Activated CD4-positive, alpha-beta T cell treated with anti-CD3 and anti-CD28 coated beads, Interleukin-2, amount 10 ng/mL, durations not matched to agents 24 days and 14 days (primary cell): ENCODE data around the gene HOXC4. TPM values are rescaled to one million over a fixed set of nuclear protein-coding genes. Genes with fewer than 3 reads are reported as not detected.
"Not testable (repeated sequence)": the region's sequence is repeated elsewhere in the genome, so short reads cannot be mapped to it uniquely, and the experiment has no call there.

Experiments
- DNase-seq: peaks from one replicate; pipeline ENCODE4 v3.0.0; 2022
- H3K27ac Mint-ChIP-seq: one replicate; pipeline ENCODE4 v1.8.0; 2022; ENCODE audit warnings: mild to moderate bottlenecking, mixed read lengths
- H3K27me3 Mint-ChIP-seq: one replicate; pipeline ENCODE4 v1.8.0; 2022; ENCODE audit warnings: mixed read lengths
- H3K36me3 Mint-ChIP-seq: one replicate; pipeline ENCODE4 v1.8.0; 2022; ENCODE audit warnings: low read depth, mild to moderate bottlenecking, mixed read lengths
- H3K4me1 Mint-ChIP-seq: one replicate; pipeline ENCODE4 v1.8.0; 2021; ENCODE audit warnings: mixed read lengths
- H3K4me3 Mint-ChIP-seq: one replicate; pipeline ENCODE4 v1.8.0; 2022; ENCODE audit warnings: mild to moderate bottlenecking, moderate library complexity, mixed read lengths
- H3K9me3 Mint-ChIP-seq: one replicate; pipeline ENCODE4 v1.8.0; 2021; ENCODE audit warnings: mixed read lengths
- intact Hi-C: fragments of 100-400 bp; cut with micrococcal nuclease; formaldehyde crosslinking; loops from one replicate; pipeline ENCODE4 v1.15.1; 2023
- total RNA-seq: library from RNA; stranded (reverse); gene quantifications from 2 replicates; pipeline ENCODE4 v1.2.3, GENCODE V29; 2022

Gene HOXC4
- total RNA-seq, 1 donor from 2014 or later, result not detected

GRCh38 chr12:54037360-54038283, 16.0 kb upstream of the HOXC4 start:
- Mint-ChIP-seq H3K9me3 (no peaks in the 10 kb centered on the region), H3K4me3 (no peak overlapping the region), H3K27ac (no peak overlapping the region), H3K27me3 (peaks cover 81% of the 10 kb centered on the region), H3K36me3 (no peaks in the 10 kb centered on the region), H3K4me1 (peaks cover 11% of the 10 kb centered on the region)
- DNase-seq, result no peak
- intact Hi-C loops, result no loop called here

- Mint-ChIP-seq H3K27me3 (peaks cover 80% of the 10 kb centered on the region), H3K27ac (no peak overlapping the region), H3K36me3 (no peaks in the 10 kb centered on the region), H3K4me3 (no peak overlapping the region), H3K9me3 (no peaks in the 10 kb centered on the region), H3K4me1 (peaks cover 6% of the 10 kb centered on the region)
- no peak for DNase-seq
- intact Hi-C loops, result no loop called here
These were observed 15.3 kb upstream of the HOXC4 start for GRCh38 chr12:54038284-54038870.

- H3K27me3 Mint-ChIP-seq, result peaks cover 82% of the 10 kb centered on the region
- H3K4me3 Mint-ChIP-seq, result no peak overlapping the region
- H3K4me1 Mint-ChIP-seq, result peaks cover 4% of the 10 kb centered on the region
- intact Hi-C loops, result no loop called here
- H3K27ac Mint-ChIP-seq, result no peak overlapping the region
- H3K9me3 Mint-ChIP-seq, result no peaks in the 10 kb centered on the region
- DNase-seq, result no peak
- no peaks in the 10 kb centered on the region for H3K36me3 Mint-ChIP-seq
These were observed 14.7 kb upstream of the HOXC4 start for GRCh38 chr12:54038871-54039414.

GRCh38 chr12:54039417-54040147, 14.1 kb upstream of the HOXC4 start:
- no peaks in the 10 kb centered on the region for H3K9me3 Mint-ChIP-seq
- intact Hi-C loops, result no loop called here

GRCh38 chr12:54040148-54040494, 13.5 kb upstream of the HOXC4 start:
- Mint-ChIP-seq H3K9me3 (no peaks in the 10 kb centered on the region), H3K4me1 (peaks cover 5% of the 10 kb centered on the region), H3K27me3 (peaks cover 86% of the 10 kb centered on the region), H3K4me3 (no peak overlapping the region), H3K36me3 (no peaks in the 10 kb centered on the region), H3K27ac (no peak overlapping the region)
- DNase-seq, result no peak
- intact Hi-C loops, result no loop called here

More at GRCh38 chr12:54039417-54040147, 14.1 kb upstream of the HOXC4 start:
- peaks cover 84% of the 10 kb centered on the region for H3K27me3 Mint-ChIP-seq
- no peak for DNase-seq
- no peak overlapping the region for H3K27ac Mint-ChIP-seq
- H3K4me3 Mint-ChIP-seq, result no peak overlapping the region
- no peaks in the 10 kb centered on the region for H3K36me3 Mint-ChIP-seq
- peaks cover 7% of the 10 kb centered on the region for H3K4me1 Mint-ChIP-seq

GRCh38 chr12:54040648-54041047, 13.0 kb upstream of the HOXC4 start:
- no peak overlapping the region for H3K27ac Mint-ChIP-seq
- intact Hi-C loops, result no loop called here
- H3K4me3 Mint-ChIP-seq, result no peak overlapping the region

GRCh38 chr12:54041097-54041690, 12.4 kb upstream of the HOXC4 start:
- H3K4me3 Mint-ChIP-seq, result no peak overlapping the region
- peaks cover 86% of the 10 kb centered on the region for H3K27me3 Mint-ChIP-seq
- intact Hi-C loops, result no loop called here
- H3K4me1 Mint-ChIP-seq, result peaks cover 5% of the 10 kb centered on the region
- H3K9me3 Mint-ChIP-seq, result no peaks in the 10 kb centered on the region
- H3K27ac Mint-ChIP-seq, result no peak overlapping the region
- H3K36me3 Mint-ChIP-seq, result no peaks in the 10 kb centered on the region
- DNase-seq, result no peak

More at GRCh38 chr12:54040648-54041047, 13.0 kb upstream of the HOXC4 start:
- H3K9me3 Mint-ChIP-seq, result no peaks in the 10 kb centered on the region
- H3K4me1 Mint-ChIP-seq, result peaks cover 5% of the 10 kb centered on the region
- H3K27me3 Mint-ChIP-seq, result peaks cover 86% of the 10 kb centered on the region
- no peak for DNase-seq
- H3K36me3 Mint-ChIP-seq, result no peaks in the 10 kb centered on the region

- H3K9me3 Mint-ChIP-seq, H3K27ac Mint-ChIP-seq, H3K4me3 Mint-ChIP-seq, H3K36me3 Mint-ChIP-seq, DNase-seq, H3K4me1 Mint-ChIP-seq, intact Hi-C loops: not testable (repeated sequence)
- peaks cover 89% of the 10 kb centered on the region for H3K27me3 Mint-ChIP-seq
These were observed 11.6 kb upstream of the HOXC4 start for GRCh38 chr12:54042033-54042432.

- H3K9me3 Mint-ChIP-seq, result no peaks in the 10 kb centered on the region
- no peaks in the 10 kb centered on the region for H3K36me3 Mint-ChIP-seq
- H3K27me3 Mint-ChIP-seq, result peaks cover 89% of the 10 kb centered on the region
- H3K4me3 Mint-ChIP-seq, result no peak overlapping the region
- H3K4me1 Mint-ChIP-seq, result peaks cover 7% of the 10 kb centered on the region
- intact Hi-C loops, result no loop called here
- H3K27ac Mint-ChIP-seq, result no peak overlapping the region
- no peak for DNase-seq
These were observed 10.4 kb upstream of the HOXC4 start for GRCh38 chr12:54042970-54043853.

- Mint-ChIP-seq H3K4me1 (peaks cover 7% of the 10 kb centered on the region), H3K9me3 (no peaks in the 10 kb centered on the region), H3K36me3 (no peaks in the 10 kb centered on the region), H3K4me3 (no peak overlapping the region), H3K27me3 (peaks cover 90% of the 10 kb centered on the region), H3K27ac (no peak overlapping the region)
- DNase-seq, result no peak
- intact Hi-C loops, result no loop called here
These were observed 9.1 kb upstream of the HOXC4 start for GRCh38 chr12:54044425-54045103.

GRCh38 chr12:54045401-54045800, 8.2 kb upstream of the HOXC4 start:
- no peak for DNase-seq
- H3K36me3 Mint-ChIP-seq, result no peaks in the 10 kb centered on the region
- H3K27ac Mint-ChIP-seq, result no peak overlapping the region
- H3K27me3 Mint-ChIP-seq, result peaks cover 90% of the 10 kb centered on the region
- intact Hi-C loops, result no loop called here
- H3K4me1 Mint-ChIP-seq, result peaks cover 12% of the 10 kb centered on the region
- H3K9me3 Mint-ChIP-seq, result no peaks in the 10 kb centered on the region
- no peak overlapping the region for H3K4me3 Mint-ChIP-seq

- intact Hi-C loops, result loop anchor here (2.0 kb wide), 2 partner anchors 13 to 71 kb away; partner anchors contain the start of genes HOTAIR and HOXC5
- Mint-ChIP-seq H3K4me1 (peaks cover 13% of the 10 kb centered on the region), H3K27ac (no peak overlapping the region)
These were observed 7.6 kb upstream of the HOXC4 start for GRCh38 chr12:54045868-54046521.

More at GRCh38 chr12:54045868-54046521, 7.6 kb upstream of the HOXC4 start:
- H3K36me3 Mint-ChIP-seq, result no peaks in the 10 kb centered on the region
- no peaks in the 10 kb centered on the region for H3K9me3 Mint-ChIP-seq
- no peak for DNase-seq
- H3K4me3 Mint-ChIP-seq, result no peak overlapping the region
- H3K27me3 Mint-ChIP-seq, result peaks cover 92% of the 10 kb centered on the region
